Gastroesophageal sphincter (tissue), 4 donors: ENCODE results near the gene SH3PXD2B. TPM values are rescaled to one million over a fixed set of nuclear protein-coding genes. Genes with fewer than 3 reads are reported as not detected.

Source experiments
- ATAC-seq: fragments of 150-250 bp; one replicate; pipeline ENCODE4 v1.9.1; 2016; ENCODE audit warnings: mild to moderate bottlenecking, moderate library complexity
- H3K27ac ChIP-seq, 4 donors: fragments of 200-600 bp; sonication (generic) in 3 of 4; 1 replicate in 3 of 4; 2 replicates in 1 of 4; pipeline ENCODE4 v1.5.1; 2016 to 2019
- H3K27me3 ChIP-seq: fragments of 200-600 bp; sonication (generic); one replicate; pipeline ENCODE4 v1.5.1; 2019
- H3K36me3 ChIP-seq, 2 donors: fragments of 200-600 bp; sonication (generic); one replicate each; pipeline ENCODE4 v1.5.1; 2019; ENCODE audit warnings: control low read depth in 1 of 2
- H3K4me1 ChIP-seq, 3 donors: fragments of 200-600 bp; sonication (generic); 1 replicate in 2 of 3; 2 replicates in 1 of 3; pipeline ENCODE4 v1.5.1; 2016 to 2019; ENCODE audit warnings: control low read depth in 2 of 3
- H3K4me3 ChIP-seq, 2 donors: fragments of 200-600 bp; sonication (generic); one replicate each; pipeline ENCODE4 v1.5.1; 2019; ENCODE audit warnings: mild to moderate bottlenecking in 1 of 2, moderate library complexity in 1 of 2
- H3K9me3 ChIP-seq, 3 donors: fragments of 200-600 bp; sonication (generic); one replicate each; pipeline ENCODE4 v1.5.1; 2017 to 2019; ENCODE audit warnings: control low read depth in 2 of 3
- CTCF ChIP-seq, 4 experiments: fragments of 200-600 bp in 2 of 4; fragments of 450-650 bp in 2 of 4; sonication (generic) in 1 of 4; IDR thresholded peaks; one replicate each; pipeline ENCODE4 v1.5.1; 2017 to 2019; ENCODE audit warnings: antibody characterized with exemption in 4 of 4, mild to moderate bottlenecking in 2 of 4, moderate library complexity in 2 of 4
- EP300 ChIP-seq: sonication (generic); formaldehyde crosslinking; IDR thresholded peaks from one replicate; pipeline ENCODE4 v1.6.1; 2017; ENCODE audit warnings: antibody characterized with exemption, mild to moderate bottlenecking
- POLR2A ChIP-seq, 2 donors: fragments of 450-650 bp; IDR thresholded peaks; one replicate each; pipeline ENCODE4 v1.6.1; 2017; ENCODE audit warnings: antibody characterized with exemption in 2 of 2, mild to moderate bottlenecking in 2 of 2, moderate library complexity in 1 of 2
- POLR2AphosphoS5 ChIP-seq: sonication (generic); formaldehyde crosslinking; IDR thresholded peaks from one replicate; pipeline ENCODE4 v1.6.1; 2017; ENCODE audit warnings: antibody characterized with exemption
- WGBS, 2 donors: methylation state at CpG; one replicate each; pipeline ENCODE4 v1.1.5; 2018; ENCODE audit warnings: low coverage in 1 of 2; 5-methylcytosine and 5-hydroxymethylcytosine counted together
- total RNA-seq, 4 donors: library from RNA; depleted of rRNA; stranded (reverse); fragments of >200 nt; gene quantifications; one replicate each; pipeline ENCODE4 v1.1.0, GENCODE V29; 2016

SH3PXD2B gene
- total RNA-seq, 4 donors from 2014 or later = 40.2 to 80.9 (median 56.0) TPM

GRCh38 chr5:172478256-172478655, 23.9 kb upstream of the SH3PXD2B start:
- no peak for ATAC-seq
- Histone ChIP-seq H3K4me1 (peaks cover 0 to 9% (median 7%) of the 10 kb centered on the region in 3 donors), H3K9me3 (no peaks in the 10 kb centered on the region), H3K27ac (no peak overlapping the region), H3K36me3 (no peaks in the 10 kb centered on the region), H3K4me3 (no peak overlapping the region), H3K27me3 (no peaks in the 10 kb centered on the region)
- WGBS, 2 donors = 60 to 83% methylated on average over 1 to 2 of the region's 3 CpGs
- TF ChIP-seq POLR2AphosphoS5 = no peak
- TF ChIP-seq POLR2A (IDR thresholded peaks at IDR 0.05) = no peak
- TF ChIP-seq EP300 = no peak
- TF ChIP-seq CTCF (IDR thresholded peaks at IDR 0.05) = no peak

DNA sequence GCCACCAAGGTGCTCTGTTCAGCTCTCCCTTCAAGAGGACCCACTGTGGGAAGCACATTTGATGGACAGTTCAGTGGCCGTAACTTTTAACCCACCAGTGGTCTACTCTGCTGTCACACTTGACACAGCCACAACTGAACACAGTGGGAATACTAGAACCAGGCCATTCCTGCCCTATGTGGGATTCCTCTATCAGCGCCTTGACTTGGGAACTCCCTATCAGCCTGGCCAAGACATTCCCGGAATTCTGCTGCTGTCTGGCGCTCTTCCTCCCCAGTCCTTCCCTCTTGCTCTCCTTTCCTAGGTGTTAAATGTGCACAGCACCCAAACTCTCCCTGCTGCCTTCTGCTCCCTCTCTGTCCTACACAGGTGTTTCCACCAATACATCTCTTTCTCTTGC, 23.1 kb upstream of the SH3PXD2B start:
- Histone ChIP-seq H3K4me3 (no peak overlapping the region), H3K9me3 (no peaks in the 10 kb centered on the region), H3K27ac (no peak overlapping the region), H3K4me1 (peaks cover 0 to 9% (median 7%) of the 10 kb centered on the region in 3 donors), H3K36me3 (no peaks in the 10 kb centered on the region), H3K27me3 (no peaks in the 10 kb centered on the region)
- 34 to 45% methylated on average over 3 of the region's 4 CpGs for WGBS, 2 donors
- TF ChIP-seq POLR2AphosphoS5 (no peak), POLR2A (IDR thresholded peaks at IDR 0.05) (no peak), EP300 (no peak), CTCF (IDR thresholded peaks at IDR 0.05) (no peak)
- no peak for ATAC-seq

DNA sequence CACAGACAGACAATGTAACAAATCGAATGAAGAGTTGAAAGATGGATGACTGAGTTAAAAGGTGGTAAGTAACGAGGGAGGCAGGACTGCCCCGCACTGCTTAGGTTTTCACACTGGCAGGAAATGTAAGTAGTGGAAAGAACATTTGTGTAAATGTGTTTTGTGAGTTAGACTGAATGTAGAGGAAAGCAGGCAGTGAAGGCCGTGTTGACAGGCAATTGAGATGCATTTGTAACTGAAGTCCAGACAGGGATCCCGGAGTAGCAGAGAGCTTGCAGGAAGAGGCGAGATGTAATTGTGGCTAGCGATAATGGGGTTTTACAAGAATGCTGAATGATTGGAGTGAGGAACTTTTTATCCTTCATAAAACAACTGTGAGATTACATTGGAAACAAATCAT, 20.0 kb upstream of the SH3PXD2B start:
- TF ChIP-seq POLR2AphosphoS5 = no peak
- TF ChIP-seq POLR2A (IDR thresholded peaks at IDR 0.05) = no peak
- TF ChIP-seq EP300 = no peak
- TF ChIP-seq CTCF (IDR thresholded peaks at IDR 0.05) = no peak
- no peaks in the 10 kb centered on the region for H3K9me3 ChIP-seq
- WGBS, 2 donors = 65 to 74% methylated on average over 7 of the region's 7 CpGs
- H3K36me3 ChIP-seq = no peaks in the 10 kb centered on the region
- H3K4me1 ChIP-seq = peaks cover 0 to 4% (median 2%) of the 10 kb centered on the region in 3 donors
- no peak overlapping the region for H3K4me3 ChIP-seq
- H3K27ac ChIP-seq = no peak overlapping the region
- no peaks in the 10 kb centered on the region for H3K27me3 ChIP-seq
- ATAC-seq = no peak

DNA sequence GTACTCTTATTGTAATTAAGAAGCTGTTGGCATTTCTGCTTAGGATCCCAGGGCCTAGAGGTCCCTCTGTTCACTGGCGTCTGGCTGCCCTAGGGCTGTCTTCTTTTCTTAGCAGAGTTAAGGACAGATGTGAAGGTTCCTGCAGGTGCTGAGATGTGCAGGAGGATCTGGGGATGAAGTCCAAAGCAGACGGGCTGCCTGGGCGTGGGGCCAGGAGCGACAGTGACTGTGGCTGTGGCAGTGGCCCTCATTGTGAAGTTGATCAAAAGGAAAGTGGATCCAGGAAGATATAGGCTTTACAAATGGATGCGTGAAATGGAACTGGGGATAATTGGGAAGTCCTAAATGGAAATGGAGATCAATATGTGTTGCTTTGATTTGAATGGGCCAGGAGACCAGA, 19.1 kb upstream of the SH3PXD2B start:
- H3K27me3 ChIP-seq = no peaks in the 10 kb centered on the region
- H3K27ac ChIP-seq = no peak overlapping the region
- no peaks in the 10 kb centered on the region for H3K36me3 ChIP-seq
- H3K4me1 ChIP-seq = no peaks in the 10 kb centered on the region
- 67 to 84% methylated on average over 1 to 5 of the region's 5 CpGs for WGBS, 2 donors
- no peak overlapping the region for H3K4me3 ChIP-seq
- TF ChIP-seq EP300 (no peak), POLR2A (IDR thresholded peaks at IDR 0.05) (no peak), POLR2AphosphoS5 (no peak), CTCF (IDR thresholded peaks at IDR 0.05) (no peak)
- no peak for ATAC-seq
- peaks cover 0 to 2% (median 0%) of the 10 kb centered on the region in 3 donors for H3K9me3 ChIP-seq

DNA sequence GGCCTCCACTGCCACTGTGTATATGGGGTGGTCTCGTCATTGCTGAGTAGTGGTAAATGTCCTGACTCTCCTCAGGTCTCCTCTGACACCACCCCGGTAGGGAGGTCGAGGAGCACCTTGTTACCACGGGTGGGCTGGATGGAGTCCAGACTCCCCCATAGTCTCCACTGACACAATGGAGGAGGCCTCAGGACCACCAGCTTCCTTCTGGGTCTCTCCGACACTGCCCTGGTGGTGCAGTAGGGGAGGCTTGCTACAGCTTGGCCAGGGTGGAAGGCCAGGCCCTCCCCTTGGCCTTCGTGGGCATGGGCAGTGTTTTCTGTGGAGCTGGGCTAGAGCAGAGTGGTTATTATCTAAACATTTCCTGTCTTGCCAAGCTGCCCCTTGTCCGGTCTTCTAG, 15.4 kb upstream of the SH3PXD2B start:
- Histone ChIP-seq H3K27ac (no peak overlapping the region), H3K9me3 (peaks cover 0 to 8% (median 0%) of the 10 kb centered on the region in 3 donors), H3K4me3 (no peak overlapping the region), H3K27me3 (no peaks in the 10 kb centered on the region), H3K36me3 (no peaks in the 10 kb centered on the region), H3K4me1 (no peaks in the 10 kb centered on the region)
- ATAC-seq = no peak
- TF ChIP-seq EP300 (no peak), CTCF (IDR thresholded peaks at IDR 0.05) (no peak), POLR2A (IDR thresholded peaks at IDR 0.05) (no peak), POLR2AphosphoS5 (no peak)
- WGBS, 2 donors = 33 to 77% methylated on average over 1 to 3 of the region's 7 CpGs
